C4-2B (cell line): ENCODE data around the gene RGS16.
"Not testable (repeated sequence)": the region's sequence is repeated elsewhere in the genome, so short reads cannot be mapped to it uniquely, and the experiment has no call there.

ENCODE experiments used
- H3K27ac ChIP-seq: fragments of 450-650 bp; 2 replicates; pipeline ENCODE4 v1.5.1; 2017
- ZFX ChIP-seq: fragments of 450-650 bp; IDR thresholded peaks from 2 replicates; pipeline ENCODE4 v1.6.1; 2017
- TF ChIP-seq, protein P1 (sequence below): fragments of 450-650 bp; conservative IDR thresholded peaks from 2 replicates; pipeline ENCODE4 v1.5.1; 2017; ENCODE audit warnings: mild to moderate bottlenecking

The RGS16 gene

DNA sequence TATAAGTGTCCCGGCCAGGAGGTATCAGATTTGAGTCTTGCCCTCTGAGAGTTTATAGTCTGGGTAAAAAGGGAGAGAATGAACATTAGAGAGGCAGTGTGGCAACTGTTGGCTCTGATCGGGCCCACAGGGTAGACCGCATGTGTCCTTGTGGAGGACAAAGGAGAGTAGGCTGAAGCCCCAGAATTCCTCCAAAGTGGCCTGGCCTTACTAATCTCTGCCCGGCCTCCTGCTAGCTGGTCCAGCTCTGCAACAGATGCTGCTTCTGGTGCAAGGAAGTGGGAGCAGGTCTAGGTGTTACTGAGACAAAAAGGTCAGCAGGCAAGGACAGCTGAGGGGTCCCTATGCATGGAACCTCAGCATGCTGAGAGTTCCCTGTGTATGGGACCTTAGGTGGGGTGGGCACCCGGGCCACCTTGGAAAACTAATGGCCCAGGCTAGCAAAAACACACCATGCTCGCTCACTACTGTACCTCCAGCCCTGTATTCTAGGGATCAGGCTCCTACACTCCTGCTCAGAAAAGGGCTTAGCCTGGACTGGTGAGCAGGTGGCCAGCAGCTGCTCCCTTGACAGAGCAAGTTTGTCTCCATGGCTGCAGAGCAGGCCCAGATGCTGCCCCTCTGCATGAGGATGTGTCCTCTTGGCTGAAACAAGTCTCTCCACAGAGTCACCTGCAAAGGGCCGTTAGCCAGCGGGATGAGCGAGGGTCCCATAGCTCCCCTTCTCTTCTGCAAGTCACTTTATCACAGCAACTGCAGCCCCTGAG is 30.3 kb upstream of the RGS16 start:
- no peak for TF ChIP-seq ZFX
- TF ChIP-seq, protein P1, sequence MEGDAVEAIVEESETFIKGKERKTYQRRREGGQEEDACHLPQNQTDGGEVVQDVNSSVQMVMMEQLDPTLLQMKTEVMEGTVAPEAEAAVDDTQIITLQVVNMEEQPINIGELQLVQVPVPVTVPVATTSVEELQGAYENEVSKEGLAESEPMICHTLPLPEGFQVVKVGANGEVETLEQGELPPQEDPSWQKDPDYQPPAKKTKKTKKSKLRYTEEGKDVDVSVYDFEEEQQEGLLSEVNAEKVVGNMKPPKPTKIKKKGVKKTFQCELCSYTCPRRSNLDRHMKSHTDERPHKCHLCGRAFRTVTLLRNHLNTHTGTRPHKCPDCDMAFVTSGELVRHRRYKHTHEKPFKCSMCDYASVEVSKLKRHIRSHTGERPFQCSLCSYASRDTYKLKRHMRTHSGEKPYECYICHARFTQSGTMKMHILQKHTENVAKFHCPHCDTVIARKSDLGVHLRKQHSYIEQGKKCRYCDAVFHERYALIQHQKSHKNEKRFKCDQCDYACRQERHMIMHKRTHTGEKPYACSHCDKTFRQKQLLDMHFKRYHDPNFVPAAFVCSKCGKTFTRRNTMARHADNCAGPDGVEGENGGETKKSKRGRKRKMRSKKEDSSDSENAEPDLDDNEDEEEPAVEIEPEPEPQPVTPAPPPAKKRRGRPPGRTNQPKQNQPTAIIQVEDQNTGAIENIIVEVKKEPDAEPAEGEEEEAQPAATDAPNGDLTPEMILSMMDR = no peak
- H3K27ac ChIP-seq = no peak overlapping the region

DNA sequence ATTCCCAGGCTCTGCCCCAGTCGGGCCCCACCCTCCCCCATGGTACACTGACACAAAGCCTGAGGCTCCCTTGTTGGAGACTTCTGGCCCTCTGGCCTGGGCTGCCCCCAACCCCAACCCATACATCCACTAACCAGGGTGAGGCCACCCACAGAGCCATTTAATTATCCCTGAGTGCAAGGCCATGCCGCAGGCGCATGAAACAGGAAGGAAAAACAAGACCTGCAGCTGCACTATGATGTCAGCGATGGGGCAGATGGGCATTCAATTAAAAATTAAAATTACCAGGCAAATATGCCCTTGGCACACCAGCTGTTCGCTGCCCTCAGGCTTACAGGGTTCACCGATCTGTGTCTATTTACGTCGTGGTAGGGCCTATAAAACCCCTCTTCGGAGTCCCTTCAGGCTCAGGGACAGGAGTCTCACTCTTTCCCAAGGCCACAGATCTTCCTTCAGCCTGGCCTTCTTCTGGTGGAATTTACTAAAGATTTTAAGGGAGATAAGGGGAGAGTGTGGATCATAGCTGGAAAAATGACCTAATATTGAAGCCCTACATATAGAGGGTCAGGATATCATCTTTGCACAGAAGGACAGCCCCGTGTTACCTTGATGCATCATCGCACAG is 29.6 kb upstream of the RGS16 start:
- TF ChIP-seq, protein P1 = no peak
- no peak for TF ChIP-seq ZFX
- H3K27ac ChIP-seq = no peak overlapping the region

DNA sequence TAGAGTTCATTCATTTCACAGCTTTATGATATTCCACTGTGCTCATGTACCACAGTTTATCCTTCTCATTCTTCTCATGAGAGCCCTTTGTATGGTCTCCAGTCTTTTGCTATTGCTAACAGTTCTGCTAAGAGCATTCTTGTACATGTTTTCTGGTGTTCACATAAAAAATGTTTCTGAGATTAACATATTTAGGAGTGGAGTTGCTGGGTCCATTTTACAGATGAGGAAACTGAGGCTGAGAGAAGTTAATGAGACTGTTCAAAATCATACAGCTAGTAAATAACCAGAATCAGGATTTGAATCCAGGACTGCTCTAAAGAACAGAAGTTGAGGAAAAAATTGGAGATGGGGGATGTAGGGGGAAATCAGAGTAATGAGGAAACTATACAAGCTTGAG is 28.8 kb upstream of the RGS16 start:
- H3K27ac ChIP-seq = no peak overlapping the region

DNA sequence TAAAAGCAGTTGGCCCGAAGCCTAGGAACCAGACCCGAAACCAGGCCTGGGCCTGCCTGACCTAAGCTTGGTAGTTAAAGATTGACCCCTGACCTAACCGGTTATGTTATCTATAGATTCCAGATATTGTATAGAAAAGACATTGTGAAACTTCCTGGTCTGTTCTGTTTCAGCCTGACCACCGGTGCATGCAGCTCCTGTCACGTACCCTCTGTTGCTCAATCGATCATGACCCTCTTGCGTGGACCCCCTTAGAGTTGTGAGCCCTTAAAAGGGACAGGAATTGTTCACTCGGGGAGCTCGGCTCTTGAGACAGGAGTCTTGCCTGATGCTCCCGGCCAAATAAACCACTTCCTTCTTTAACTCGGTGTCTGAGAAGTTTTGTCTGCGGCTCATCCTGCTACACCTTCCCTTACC is 28.3 kb upstream of the RGS16 start:
- not testable (repeated sequence) for H3K27ac ChIP-seq

More for the DNA sequence above, 28.8 kb upstream of the RGS16 start:
- TF ChIP-seq ZFX = no peak
- TF ChIP-seq, protein P1 = no peak

DNA sequence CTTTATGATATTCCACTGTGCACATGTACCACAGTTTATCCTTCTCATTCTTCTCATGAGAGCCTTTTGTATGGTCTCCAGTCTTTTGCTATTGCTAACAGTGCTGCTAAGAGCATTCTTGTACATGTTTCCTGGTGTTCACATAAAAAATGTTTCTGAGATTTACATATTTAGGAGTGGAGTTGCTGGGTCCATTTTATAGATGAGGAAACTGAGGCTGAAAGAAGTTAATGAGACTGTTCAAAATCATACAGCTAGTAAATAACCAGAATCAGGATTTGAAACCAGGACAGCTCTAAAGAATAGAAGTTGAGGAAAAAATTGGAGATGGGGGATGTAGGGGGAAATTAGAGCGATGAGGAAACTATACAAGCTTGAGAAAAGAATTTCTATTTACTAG is 27.8 kb upstream of the RGS16 start:
- TF ChIP-seq ZFX = no peak
- TF ChIP-seq, protein P1 = no peak
- H3K27ac ChIP-seq = no peak overlapping the region

DNA sequence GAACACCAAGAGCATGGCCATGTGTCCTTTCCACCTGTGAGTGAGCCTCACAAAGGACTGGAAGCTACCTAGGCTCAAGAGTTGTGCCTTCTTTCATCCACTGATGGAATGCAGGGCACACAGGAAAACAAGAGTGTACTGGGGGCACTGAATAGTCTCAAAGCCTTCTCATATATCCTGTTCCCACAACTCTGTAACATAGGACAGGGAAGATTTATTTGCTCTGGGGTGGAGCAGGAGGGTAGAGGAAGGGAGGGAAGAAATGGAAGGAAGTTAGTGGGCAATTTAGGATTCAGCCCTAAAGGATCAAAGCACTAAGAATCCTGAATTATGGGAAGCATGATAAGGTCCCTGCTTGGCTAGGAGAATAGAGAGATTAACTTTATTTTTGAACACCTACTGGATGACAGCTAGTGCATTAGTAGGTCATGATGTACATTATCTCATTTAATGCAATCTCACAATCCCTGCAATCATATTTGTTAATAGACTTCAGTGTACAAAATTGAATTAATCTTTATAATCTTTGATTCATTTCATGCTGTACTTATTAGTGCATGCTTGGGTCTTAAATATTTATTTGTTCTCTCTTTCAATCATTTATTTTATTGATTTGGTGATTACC is 27.0 kb upstream of the RGS16 start:
- H3K27ac ChIP-seq = no peak overlapping the region
- TF ChIP-seq, protein P1 = no peak
- no peak for TF ChIP-seq ZFX

DNA sequence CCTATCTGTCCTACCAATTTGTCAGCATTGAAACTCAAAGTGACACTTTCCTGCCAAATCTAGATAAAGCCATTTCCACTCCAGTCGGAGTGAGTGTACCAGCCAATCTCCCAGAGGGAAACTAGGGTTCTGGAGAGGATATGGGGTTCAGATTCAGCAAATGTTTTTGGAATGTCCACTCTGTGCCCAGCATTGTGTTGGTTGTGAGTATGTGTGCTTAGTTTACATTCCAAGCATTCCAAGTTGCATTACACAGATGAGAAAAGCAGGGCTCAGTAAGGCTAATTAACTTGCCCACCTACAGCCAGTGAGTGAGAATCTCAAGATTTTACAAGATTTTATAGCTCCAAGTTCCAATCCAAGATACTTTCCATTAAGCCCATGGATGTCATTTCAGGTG is 26.4 kb upstream of the RGS16 start:
- no peak overlapping the region for H3K27ac ChIP-seq

DNA sequence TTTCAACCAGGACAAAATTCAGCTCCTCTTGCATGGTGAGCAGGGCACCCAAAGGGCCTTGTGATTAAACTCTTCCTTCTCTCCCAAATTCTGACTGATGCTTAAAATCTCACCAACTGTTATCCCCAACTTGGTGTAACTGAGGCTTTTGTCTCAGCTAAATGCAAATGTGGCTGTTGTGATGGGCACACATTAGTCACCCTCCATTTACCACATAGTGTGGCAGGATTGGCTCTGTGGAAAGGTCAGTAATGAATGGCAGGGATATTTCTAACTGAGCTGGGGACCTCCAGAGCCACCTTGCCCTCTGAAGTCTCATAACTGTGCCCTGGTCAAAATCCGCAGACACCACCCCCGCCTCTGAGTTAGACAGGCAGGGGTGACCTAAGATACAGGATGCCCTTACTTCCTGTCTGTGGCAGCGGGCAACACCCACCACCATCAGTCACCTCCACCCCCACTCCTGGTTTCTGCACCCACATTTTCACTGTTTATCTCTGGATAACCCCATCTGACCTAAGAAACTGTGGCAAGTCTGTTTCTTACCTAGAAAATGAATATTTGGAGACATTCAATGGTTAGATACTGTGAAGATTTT is 25.4 kb upstream of the RGS16 start:
- no peak overlapping the region for H3K27ac ChIP-seq
- TF ChIP-seq, protein P1 = no peak
- no peak for TF ChIP-seq ZFX

More for the DNA sequence above, 26.4 kb upstream of the RGS16 start:
- TF ChIP-seq ZFX = no peak
